ENCODE measurements around the gene KIF6.
"Not testable (repeated sequence)": the region's sequence is repeated elsewhere in the genome, so short reads cannot be mapped to it uniquely, and the experiment has no call there.

KIF6 gene

DNA sequence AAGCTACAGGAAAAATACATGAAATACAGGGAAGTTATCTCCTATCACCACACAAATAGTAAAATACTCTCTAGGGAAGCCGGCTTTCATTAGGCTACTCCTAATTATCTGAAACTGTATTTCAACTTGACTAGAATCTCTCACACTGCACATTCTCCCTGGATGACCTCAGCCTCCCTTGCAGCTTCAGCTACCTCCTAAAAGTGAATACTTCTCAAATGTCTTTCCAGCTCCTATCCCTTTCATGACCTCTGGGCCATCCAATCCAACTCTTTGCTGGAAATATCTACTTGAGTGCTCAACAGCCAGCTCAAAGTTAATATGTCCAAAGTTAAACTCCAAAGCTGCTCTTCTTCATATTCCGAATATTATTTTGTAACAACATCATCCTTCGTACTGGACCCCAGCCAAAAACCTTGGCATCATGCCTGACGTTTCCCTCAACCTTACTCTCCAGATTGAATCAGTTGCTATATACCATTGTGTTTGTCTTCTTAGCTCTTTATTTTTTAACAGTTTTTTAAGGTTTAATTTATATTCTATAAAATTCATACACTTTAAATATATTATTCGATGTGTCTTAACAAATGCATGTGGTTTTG is 29.4 kb upstream of the KIF6 start:
- H3K4me1 ChIP-seq (ENCODE audit: insufficient read depth, low read length), result no peaks in the 10 kb centered on the region
- no peak overlapping the region for H3K27ac ChIP-seq (ENCODE audit: low read length)

DNA sequence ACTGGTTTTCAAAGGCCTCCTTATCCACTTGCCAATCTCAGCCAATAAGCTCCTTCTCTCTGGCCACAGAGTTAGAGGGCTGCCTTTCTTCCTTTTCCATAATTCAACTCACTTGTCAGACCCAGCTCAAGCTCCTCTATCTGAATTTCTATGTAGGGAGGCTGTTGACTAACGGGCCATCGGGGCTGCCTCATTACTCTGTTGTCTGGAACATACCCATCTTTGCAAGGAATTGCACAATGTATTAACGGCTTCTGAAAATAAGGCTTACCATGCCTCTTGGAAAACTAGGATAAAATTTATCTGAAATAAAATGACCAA is 28.5 kb upstream of the KIF6 start:
- no peak overlapping the region for H3K9ac ChIP-seq (ENCODE audit: low read depth, low read length)
- no peak overlapping the region for H3K4me3 ChIP-seq (ENCODE audit: low read length)
- no peaks in the 10 kb centered on the region for H3K36me3 ChIP-seq (ENCODE audit: insufficient read depth, low read depth, low read length)
- H3K27ac ChIP-seq (ENCODE audit: low read length), result no peak overlapping the region
- H3K27me3 ChIP-seq (ENCODE audit: insufficient read depth, low read length), result no peaks in the 10 kb centered on the region
- H3K4me1 ChIP-seq (ENCODE audit: insufficient read depth, low read length), result no peaks in the 10 kb centered on the region
- H3K9me3 ChIP-seq (ENCODE audit: insufficient read depth, low read depth, low read length), result no peaks in the 10 kb centered on the region

More for the DNA sequence above, 29.4 kb upstream of the KIF6 start:
- H3K36me3 ChIP-seq (ENCODE audit: insufficient read depth, low read depth, low read length), result no peaks in the 10 kb centered on the region
- H3K27me3 ChIP-seq (ENCODE audit: insufficient read depth, low read length), result no peaks in the 10 kb centered on the region
- no peaks in the 10 kb centered on the region for H3K9me3 ChIP-seq (ENCODE audit: insufficient read depth, low read depth, low read length)
- no peak overlapping the region for H3K9ac ChIP-seq (ENCODE audit: low read depth, low read length)
- no peak overlapping the region for H3K4me3 ChIP-seq (ENCODE audit: low read length)

DNA sequence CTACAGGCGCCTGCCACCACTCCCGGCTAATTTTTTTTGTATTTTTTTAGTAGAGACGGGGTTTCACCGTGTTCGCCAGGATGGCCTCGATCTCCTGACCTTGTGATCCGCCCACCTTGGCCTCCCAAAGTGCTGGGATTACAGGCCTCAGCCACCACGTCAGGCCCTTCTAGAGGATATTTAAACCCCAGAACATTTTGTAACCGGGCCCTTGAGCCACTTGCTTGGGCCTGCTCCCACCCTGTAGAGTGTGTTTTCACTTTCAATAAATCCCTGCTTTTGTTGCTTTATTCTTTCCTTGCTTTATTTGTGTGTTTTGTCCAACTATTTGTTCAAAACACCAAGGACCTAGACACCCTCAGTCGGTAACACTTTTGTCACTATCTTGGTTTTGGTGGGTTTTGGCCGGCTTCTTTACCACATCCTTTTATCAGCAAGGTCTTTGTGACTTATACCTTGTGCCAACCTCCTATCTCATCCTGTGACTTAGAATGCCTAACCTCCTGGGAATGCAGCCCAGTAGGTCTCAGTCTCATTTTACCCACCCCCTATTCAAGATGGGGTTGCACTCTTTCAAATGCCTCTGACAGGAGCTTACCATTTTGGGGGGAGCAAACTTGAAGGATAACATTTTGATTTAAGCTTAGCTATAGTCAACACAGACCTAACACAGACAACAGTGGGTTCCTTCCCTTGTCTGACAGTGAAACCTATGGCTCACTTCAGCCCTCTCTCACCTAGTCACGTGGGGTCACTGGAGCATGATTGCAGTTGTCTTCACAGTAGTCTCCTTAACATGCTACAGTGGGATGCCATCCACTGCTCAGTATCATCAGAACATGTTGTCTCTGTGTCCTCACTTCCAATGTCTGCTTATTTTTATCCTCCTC is 27.9 kb upstream of the KIF6 start:
- no peaks in the 10 kb centered on the region for H3K9me3 ChIP-seq (ENCODE audit: insufficient read depth, low read depth, low read length)
- no peaks in the 10 kb centered on the region for H3K27me3 ChIP-seq (ENCODE audit: insufficient read depth, low read length)
- H3K36me3 ChIP-seq (ENCODE audit: insufficient read depth, low read depth, low read length), result no peaks in the 10 kb centered on the region
- no peak overlapping the region for H3K27ac ChIP-seq (ENCODE audit: low read length)
- no peaks in the 10 kb centered on the region for H3K4me1 ChIP-seq (ENCODE audit: insufficient read depth, low read length)
- no peak overlapping the region for H3K9ac ChIP-seq (ENCODE audit: low read depth, low read length)
- no peak overlapping the region for H3K4me3 ChIP-seq (ENCODE audit: low read length)

DNA sequence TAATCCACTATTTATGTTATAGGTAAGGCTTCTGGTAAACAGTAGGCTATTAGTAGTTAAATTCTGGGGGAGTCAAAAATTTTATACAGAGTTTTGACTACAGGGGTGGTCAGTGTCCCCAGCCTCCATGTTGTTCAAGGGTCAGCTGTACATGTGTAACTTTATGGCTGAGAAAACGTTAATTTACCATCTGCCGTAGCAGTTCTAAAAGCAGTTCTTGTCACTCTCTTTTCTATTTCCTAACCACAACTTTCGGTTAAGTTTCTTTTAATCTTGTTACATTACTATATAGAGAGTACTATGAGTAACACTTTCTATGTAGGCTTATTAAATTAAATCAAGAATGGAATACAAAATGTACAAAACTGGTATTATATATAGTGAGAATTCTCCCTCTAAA is 21.6 kb upstream of the KIF6 start:
- Histone ChIP-seq H3K9ac (ENCODE audit: low read depth, low read length) (no peak overlapping the region), H3K27me3 (ENCODE audit: insufficient read depth, low read length) (no peaks in the 10 kb centered on the region), H3K9me3 (ENCODE audit: insufficient read depth, low read depth, low read length) (no peaks in the 10 kb centered on the region), H3K4me1 (ENCODE audit: insufficient read depth, low read length) (no peaks in the 10 kb centered on the region), H3K27ac (ENCODE audit: low read length) (no peak overlapping the region), H3K4me3 (ENCODE audit: low read length) (no peak overlapping the region), H3K36me3 (ENCODE audit: insufficient read depth, low read depth, low read length) (no peaks in the 10 kb centered on the region)

DNA sequence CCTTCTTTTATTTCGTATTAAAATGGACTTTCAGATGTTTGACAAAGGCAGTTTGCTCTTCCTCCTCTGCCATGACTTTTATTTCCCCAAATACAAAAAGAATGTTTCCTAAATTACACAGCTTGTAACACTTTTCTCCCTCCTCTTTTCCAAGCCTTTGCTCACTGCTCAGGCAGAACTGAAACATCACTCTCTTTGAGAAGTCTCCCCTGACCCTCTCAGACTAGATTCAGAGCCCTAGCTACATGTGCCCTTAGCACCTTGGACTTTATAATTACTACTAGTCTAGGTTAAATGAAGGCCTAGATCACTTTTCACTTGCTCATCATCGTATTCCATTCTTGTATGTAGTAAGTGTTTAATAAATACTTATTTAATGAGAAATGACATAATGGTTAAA is 8.5 kb upstream of the KIF6 start:
- H3K36me3 ChIP-seq (ENCODE audit: insufficient read depth, low read depth, low read length), result no peaks in the 10 kb centered on the region
- H3K27me3 ChIP-seq (ENCODE audit: insufficient read depth, low read length), result peaks cover 12% of the 10 kb centered on the region; the same call in 1 of the 2 replicates
- peak overlapping the region; percentile 6; the same call in 1 of the 2 replicates for H3K4me3 ChIP-seq (ENCODE audit: low read length)
- H3K9me3 ChIP-seq (ENCODE audit: insufficient read depth, low read depth, low read length), result peaks cover 10% of the 10 kb centered on the region; the same call in 1 of the 2 replicates
- H3K27ac ChIP-seq (ENCODE audit: low read length), result no peak overlapping the region
- H3K4me1 ChIP-seq (ENCODE audit: insufficient read depth, low read length), result peaks cover 28% of the 10 kb centered on the region
- no peak overlapping the region for H3K9ac ChIP-seq (ENCODE audit: low read depth, low read length)

DNA sequence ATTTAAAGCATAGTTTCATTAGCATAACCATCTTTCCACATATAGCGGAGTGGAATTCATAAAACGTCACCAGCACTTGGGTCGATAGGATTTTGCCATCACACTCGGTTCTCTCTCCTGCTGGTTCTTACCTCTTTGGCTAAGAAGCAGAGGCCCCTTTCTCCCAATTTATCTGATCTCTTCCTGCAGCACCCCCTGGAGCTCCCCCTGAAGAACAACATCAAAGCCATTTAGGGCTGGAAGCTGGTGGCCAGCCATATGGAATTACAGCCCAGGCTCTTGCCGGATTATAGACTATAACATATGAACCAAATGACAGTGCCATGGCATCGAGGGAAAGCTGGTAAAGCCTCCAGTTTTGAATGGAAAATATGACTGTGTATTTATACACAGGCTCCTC is 6.4 kb upstream of the KIF6 start:
- Histone ChIP-seq H3K27me3 (ENCODE audit: insufficient read depth, low read length) (peaks cover 12% of the 10 kb centered on the region; the same call in 1 of the 2 replicates), H3K9me3 (ENCODE audit: insufficient read depth, low read depth, low read length) (peaks cover 8% of the 10 kb centered on the region; the same call in 1 of the 2 replicates), H3K27ac (ENCODE audit: low read length) (no peak overlapping the region), H3K4me3 (ENCODE audit: low read length) (no peak overlapping the region), H3K36me3 (ENCODE audit: insufficient read depth, low read depth, low read length) (no peaks in the 10 kb centered on the region), H3K9ac (ENCODE audit: low read depth, low read length) (no peak overlapping the region), H3K4me1 (ENCODE audit: insufficient read depth, low read length) (peaks cover 28% of the 10 kb centered on the region)

DNA sequence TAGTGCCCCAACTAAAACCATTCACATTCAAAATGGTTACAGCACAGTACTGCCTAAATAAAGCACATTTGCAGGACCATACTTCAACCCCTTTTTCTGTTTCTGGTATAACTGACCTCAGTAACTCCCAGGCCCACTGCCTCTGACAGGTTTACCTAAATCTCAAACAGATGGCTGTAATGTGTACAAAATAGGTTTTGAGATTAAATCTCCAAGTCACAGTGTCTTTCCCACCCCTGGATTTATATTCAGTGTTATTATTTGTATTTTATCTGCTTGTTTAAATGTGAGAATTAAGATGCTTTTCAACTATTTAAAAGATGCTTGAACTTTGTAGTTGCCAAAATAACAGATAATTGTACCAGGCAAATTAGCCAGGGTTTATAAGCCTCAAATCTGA is 4.7 kb upstream of the KIF6 start:
- Histone ChIP-seq H3K9ac (ENCODE audit: low read depth, low read length) (no peak overlapping the region), H3K4me3 (ENCODE audit: low read length) (no peak overlapping the region), H3K27me3 (ENCODE audit: insufficient read depth, low read length) (peaks cover 12% of the 10 kb centered on the region; the same call in 1 of the 2 replicates), H3K36me3 (ENCODE audit: insufficient read depth, low read depth, low read length) (no peaks in the 10 kb centered on the region), H3K4me1 (ENCODE audit: insufficient read depth, low read length) (peaks cover 28% of the 10 kb centered on the region), H3K27ac (ENCODE audit: low read length) (no peak overlapping the region), H3K9me3 (ENCODE audit: insufficient read depth, low read depth, low read length) (no peaks in the 10 kb centered on the region)

DNA sequence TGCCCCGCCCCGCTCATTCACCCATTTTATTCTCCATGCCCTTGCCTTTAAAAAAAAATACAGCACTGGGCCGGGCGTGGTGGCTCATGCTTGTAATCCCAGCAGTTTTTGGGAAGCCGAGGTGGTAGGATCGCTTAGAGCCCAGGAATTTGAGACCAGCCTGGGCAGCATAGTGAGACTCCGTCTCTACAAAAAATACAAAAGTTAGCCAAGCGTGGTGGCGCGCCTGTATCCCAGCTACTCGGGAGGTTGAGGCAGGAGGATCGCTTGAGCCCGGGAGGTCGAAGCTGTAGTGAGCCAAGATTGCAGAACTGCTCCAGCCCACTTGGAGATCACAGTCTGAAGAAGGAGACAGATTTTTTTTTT is 407 bp upstream of the KIF6 start:
- no peaks in the 10 kb centered on the region for H3K36me3 ChIP-seq (ENCODE audit: insufficient read depth, low read depth, low read length)
- peak overlapping the region; percentile 70; the same call in 1 of the 2 replicates for H3K4me3 ChIP-seq (ENCODE audit: low read length)
- H3K4me1 ChIP-seq (ENCODE audit: insufficient read depth, low read length), result no peaks in the 10 kb centered on the region
- no peaks in the 10 kb centered on the region for H3K27me3 ChIP-seq (ENCODE audit: insufficient read depth, low read length)
- H3K27ac ChIP-seq (ENCODE audit: low read length), result no peak overlapping the region
- no peak overlapping the region for H3K9ac ChIP-seq (ENCODE audit: low read depth, low read length)
- H3K9me3 ChIP-seq (ENCODE audit: insufficient read depth, low read depth, low read length), result no peaks in the 10 kb centered on the region

DNA sequence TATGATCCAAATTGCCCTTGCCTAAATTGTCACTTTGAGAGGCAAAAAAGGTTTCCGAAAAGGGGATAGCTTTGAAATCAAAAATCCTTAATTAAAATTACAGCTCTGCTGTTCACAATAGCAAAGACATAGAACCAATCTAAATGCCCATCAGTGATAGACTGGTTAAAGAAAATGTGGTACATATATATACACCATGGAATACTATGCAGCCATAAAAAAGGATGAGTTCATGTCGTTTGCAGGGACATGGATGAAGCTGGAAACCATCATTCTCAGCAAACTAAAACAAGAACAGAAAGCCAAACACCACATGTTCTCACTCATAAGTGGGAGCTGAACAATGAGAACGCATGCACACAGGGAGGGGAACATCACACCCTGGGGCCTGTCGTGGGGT is 1.9 kb downstream of the KIF6 start:
- H3K9ac ChIP-seq (ENCODE audit: low read depth, low read length), result not testable (repeated sequence)

DNA sequence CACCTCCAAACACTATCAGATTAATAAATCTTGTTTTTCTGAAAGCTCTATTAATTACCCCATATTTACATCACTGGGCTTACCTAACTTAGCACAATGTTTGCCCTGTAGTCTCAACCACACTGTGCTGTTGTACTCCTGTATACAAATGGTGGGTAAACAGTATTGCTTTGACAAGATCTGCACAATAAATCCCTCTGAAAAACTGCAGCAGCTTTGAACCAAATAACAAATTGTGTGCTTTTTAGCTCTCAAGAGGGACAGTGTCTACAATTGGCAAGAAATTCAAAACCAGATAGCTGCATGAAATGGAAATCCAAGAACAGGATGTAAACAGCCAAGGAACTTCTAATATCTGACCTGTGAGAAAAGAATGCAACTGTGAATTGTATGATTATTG is 10.4 kb downstream of the KIF6 start:
- H3K27ac ChIP-seq (ENCODE audit: low read length), result no peak overlapping the region
- no peaks in the 10 kb centered on the region for H3K27me3 ChIP-seq (ENCODE audit: insufficient read depth, low read length)
- H3K4me1 ChIP-seq (ENCODE audit: insufficient read depth, low read length), result peaks cover 4% of the 10 kb centered on the region
- H3K4me3 ChIP-seq (ENCODE audit: low read length), result no peak overlapping the region
- no peaks in the 10 kb centered on the region for H3K9me3 ChIP-seq (ENCODE audit: insufficient read depth, low read depth, low read length)
- no peak overlapping the region for H3K9ac ChIP-seq (ENCODE audit: low read depth, low read length)
- H3K36me3 ChIP-seq (ENCODE audit: insufficient read depth, low read depth, low read length), result no peaks in the 10 kb centered on the region

More for the DNA sequence above, 1.9 kb downstream of the KIF6 start:
- H3K9me3 ChIP-seq (ENCODE audit: insufficient read depth, low read depth, low read length); H3K27ac ChIP-seq (ENCODE audit: low read length); H3K4me1 ChIP-seq (ENCODE audit: insufficient read depth, low read length); H3K4me3 ChIP-seq (ENCODE audit: low read length); H3K36me3 ChIP-seq (ENCODE audit: insufficient read depth, low read depth, low read length); H3K27me3 ChIP-seq (ENCODE audit: insufficient read depth, low read length): not testable (repeated sequence)

DNA sequence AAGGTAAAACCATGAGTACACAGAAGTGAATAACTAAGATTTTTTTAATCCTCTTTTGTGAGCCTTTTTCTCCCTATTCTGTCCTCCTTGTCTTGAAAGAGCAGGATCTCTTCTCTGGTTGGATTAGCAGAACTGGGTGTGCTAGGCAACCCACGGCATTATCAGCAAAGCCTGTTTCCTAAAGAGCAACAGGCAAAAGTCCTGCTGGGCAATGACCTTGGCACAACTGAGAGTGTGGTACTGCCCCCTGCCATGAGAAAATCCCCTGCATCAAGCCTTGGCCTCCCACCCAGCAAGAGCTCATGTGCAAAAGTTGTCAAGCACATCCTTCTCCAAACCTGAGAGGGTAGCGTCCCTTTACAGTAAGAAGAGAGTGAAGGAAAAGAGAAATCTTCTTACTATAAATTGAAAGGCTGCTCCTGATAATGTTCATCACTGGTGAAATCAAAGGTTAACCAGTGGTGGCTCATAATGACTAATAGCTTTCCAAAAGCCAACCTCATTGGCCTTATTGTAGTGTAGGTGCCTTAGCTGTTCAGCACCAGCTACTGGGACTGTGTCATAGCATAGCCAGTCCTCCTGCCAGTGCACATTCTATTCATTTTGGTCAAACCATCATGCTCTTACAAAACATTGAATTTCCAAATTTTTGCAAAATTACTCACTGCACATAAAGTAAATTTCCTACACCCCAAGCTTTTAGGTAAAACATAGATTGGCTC is 17.1 kb downstream of the KIF6 start:
- Histone ChIP-seq H3K9ac (ENCODE audit: low read depth, low read length) (no peak overlapping the region), H3K4me1 (ENCODE audit: insufficient read depth, low read length) (peaks cover 5% of the 10 kb centered on the region), H3K27ac (ENCODE audit: low read length) (no peak overlapping the region), H3K27me3 (ENCODE audit: insufficient read depth, low read length) (no peaks in the 10 kb centered on the region), H3K4me3 (ENCODE audit: low read length) (no peak overlapping the region), H3K9me3 (ENCODE audit: insufficient read depth, low read depth, low read length) (no peaks in the 10 kb centered on the region), H3K36me3 (ENCODE audit: insufficient read depth, low read depth, low read length) (no peaks in the 10 kb centered on the region)

Data from iPS-20b (cell line).